GM04504 (cell line): Measurements from ENCODE around the gene CDC16.

Source experiments
- DNase-seq: peaks from one replicate; pipeline ENCODE4 v3.0.0-alpha.2; 2012; ENCODE audit warnings: low read depth

Gene CDC16

DNA sequence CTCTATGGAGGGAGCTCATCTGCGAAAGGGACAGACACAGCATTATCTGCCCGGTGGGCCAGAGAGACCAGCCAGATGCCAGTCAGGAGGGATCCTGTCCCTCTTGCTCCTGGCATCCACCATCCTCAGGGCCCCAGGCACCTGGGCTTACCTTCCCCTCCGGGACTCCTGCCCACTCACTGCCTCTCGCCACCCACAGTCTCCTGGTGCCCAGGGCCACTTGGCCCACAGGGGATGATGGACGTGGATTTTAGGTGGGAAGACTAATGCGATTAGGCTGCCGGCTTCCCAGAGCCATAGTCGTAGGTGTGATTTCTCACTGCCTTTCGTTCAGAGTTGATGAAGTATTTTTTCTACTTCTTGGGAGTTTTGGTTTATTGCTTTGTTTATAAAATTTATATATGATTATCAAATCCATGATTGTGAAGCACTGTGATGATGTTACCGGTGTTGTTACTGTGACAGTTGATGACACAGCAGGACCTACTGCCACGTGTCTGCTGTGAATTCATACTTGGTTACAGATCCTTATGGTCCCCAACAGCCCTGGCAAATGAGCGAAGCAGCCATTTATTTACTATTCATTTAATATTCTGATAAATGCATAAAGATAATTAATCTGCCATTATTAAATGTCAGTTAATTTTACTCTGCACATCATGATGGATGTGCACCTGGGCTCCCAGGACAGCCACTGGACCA lies 65.1 kb downstream of the CDC16 start:
- DNase-seq = no peak

DNA sequence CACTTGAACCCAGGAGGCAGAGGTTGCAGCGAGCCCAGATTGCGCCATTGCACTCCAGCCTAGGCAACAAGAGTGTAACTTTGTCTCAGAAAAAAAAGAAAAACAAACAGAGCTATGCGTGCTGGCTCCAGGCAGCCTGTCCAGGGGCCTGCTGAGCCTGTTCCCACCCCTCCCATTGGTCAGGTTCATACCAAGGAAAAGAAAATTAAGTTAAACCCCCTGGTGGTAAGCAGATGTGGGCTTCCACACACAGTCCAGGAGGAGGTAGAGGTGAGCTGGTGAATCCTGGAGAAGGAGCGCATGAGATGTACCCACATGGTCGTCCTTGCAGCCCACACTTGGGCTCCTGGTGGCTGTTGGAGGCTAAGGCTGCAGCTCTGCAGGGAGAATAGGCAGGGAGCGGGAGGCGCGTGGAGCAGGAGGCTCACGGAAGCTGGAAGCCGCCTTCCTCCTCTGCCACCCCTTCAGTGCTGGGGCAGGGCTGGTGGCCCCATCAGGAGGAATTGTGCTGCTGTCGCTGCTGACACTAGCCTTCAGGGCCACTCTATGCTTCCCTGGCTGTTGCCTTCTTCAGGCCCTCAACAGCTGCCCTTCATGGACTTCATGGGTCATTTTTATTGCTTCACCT lies 69.1 kb downstream of the CDC16 start:
- DNase-seq = no peak

DNA sequence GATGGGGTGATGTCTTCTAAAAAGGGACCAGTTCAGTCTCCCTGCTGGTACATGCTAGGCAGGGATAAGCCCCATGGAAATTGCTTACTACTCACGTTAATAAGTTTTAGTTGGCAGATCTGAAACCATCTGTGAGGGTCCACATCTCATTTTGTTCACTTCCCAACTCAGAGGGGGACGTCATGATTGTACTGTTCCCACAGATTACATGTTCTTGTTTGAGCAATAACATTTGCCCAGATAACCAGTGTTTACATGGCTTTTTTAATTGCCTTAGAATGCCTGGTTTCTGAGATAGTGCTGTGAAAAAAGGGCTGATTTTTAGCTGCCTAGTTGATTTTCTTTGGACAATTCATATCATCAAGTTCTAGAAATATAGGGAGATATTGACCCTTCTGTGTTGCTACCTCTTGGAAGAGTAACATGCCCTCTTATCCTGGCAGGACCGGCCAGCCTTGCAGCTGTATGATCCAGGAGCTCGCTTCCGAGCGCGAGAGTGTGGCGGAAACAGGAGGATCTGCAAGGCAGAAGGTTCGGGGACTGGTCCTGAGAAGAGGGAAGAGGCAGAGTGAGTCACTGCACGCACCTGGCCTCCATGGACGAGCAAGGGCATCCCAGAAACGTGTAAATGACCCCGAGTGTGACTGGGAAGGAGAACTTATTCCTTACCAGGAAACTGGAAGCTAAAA lies 69.8 kb downstream of the CDC16 start:
- no peak for DNase-seq

DNA sequence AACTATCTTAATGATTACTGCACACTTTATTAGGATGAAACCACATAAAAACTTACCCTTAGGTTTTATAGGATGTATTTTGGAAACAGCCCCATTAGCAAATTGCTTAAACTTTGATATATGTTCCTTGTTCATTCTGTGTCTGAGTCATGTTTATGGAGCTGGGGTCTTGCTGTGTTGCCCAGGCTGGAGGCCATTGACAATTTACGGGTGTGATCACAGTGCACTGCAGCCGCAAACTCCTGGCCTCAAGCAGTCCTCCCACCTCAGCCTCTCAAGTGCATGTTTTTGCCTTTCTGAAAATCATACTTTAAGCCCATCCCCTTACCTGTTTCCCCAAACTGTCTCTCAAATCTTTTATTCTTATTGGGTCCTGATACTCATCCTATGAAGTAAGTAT lies 74.4 kb downstream of the CDC16 start:
- DNase-seq = no peak

DNA sequence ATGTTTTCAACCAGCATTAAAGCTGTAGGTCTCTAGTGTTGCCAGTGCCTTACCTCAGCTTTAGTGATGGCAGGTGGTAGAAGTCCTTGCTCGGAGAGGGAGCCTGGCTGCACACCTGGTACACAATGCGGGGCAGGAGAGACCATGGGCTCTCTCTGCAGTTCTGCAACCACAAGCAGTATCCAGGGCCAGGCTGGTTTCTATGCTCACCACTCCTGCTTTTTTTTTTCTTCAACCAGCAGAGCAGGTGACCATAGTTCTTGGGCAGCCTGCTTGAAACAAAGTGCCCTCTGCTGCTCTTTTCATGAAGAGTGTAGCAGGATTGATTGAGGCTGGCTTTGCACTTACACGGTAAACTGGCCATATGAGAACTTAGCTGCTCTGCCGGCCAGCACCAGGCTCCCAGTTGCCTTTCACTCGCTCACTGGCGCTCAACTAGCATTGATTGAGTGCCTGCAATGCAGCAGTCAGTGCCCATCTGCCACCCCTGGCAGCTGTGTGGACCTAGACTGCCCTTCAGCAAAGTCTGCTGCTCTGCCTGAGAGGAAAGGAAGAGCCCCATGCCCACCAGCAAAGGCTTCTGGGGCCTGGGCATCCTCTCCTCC lies 75.2 kb downstream of the CDC16 start:
- DNase-seq = no peak

DNA sequence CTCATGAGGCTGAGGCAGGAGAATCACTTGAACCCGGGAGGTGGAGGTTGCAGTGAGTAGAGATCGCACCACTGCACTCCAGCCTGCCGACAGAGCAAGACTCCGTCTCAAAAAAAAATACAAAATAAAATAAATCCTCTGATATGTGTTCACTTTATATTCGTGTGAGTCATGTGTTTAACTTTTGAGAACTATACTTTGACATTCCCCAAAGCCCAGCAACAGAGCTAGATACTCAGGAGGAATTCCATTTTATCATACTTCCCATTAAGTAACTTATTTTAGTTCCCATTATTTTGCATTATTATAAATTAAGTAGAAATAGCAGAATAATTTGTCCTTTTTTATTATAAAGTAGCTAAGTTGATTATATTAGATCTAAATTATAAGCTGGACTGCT lies 76.3 kb downstream of the CDC16 start:
- no peak for DNase-seq

DNA sequence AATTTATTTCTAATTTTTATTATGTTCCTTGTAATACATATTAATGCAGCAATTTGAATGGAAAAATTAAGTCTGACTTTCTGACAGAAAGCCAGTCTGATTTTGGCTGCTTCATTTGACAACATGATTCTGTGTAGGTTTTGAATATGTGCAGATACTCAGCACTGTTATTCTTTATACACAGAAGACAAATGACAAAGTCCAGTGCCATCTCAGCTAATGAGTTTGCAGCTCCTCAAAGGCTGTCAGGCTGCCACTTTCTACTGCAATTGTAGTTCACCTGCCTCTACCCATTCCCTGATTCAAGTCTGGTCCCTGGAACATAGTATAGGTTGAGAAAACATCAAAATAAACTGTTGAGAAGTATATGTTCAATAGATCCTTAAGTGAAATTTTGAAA lies 76.7 kb downstream of the CDC16 start:
- DNase-seq = no peak

DNA sequence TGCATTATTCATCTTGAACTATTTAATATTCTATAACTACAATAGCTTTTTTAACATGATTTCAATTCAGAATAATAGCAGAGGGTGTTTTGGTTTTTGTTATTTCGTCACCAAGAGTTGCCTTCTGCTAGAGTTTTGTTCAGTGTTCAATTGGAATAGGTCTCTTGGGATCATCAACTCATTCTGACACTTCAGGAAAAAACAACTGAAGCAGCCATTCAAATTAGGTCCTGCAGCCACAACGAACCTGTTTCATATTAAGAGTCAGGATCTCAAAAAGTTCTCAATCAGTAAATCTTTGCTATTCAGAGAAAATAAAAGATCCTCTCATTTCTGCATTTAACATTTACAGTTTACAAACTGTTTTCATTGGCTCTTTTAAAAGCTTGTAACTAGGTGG lies 77.2 kb downstream of the CDC16 start:
- no peak for DNase-seq

DNA sequence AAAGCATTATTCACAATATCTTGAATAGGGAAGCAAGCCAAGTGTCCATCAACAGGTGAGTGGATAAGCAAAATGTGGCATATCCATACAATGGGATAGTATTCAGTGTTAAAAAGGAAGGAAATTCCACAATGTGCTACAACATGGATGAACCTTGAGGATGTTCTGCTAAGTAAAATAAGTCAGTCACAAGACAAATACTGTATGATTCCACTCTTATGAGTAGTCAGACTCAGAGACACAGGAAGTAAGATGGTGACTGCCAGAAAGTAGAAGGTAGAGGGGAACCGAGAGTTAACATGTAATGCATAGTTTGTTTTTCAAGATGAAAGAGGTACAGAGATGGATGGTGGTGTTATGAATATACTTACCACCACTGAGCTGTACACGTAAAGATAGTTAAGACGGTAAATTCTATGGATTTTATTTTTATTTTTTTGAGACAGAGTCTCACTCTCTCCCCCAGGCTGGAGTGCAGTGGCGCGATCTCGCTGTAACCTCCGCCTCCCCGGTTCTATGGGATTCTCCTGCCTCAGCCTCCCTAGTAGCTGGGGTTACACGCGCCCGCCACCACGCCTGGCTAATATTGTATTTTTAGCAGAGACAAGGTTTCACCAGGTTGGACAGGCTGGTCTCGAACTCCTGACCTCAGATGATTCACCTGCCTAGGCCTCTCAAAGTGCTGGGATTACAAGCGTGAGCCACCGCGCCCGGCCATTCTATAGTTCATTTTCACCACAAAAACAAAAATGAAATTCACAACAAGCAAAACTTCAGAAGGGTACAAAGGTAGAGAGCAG lies 78.6 kb downstream of the CDC16 start:
- no peak for DNase-seq

DNA sequence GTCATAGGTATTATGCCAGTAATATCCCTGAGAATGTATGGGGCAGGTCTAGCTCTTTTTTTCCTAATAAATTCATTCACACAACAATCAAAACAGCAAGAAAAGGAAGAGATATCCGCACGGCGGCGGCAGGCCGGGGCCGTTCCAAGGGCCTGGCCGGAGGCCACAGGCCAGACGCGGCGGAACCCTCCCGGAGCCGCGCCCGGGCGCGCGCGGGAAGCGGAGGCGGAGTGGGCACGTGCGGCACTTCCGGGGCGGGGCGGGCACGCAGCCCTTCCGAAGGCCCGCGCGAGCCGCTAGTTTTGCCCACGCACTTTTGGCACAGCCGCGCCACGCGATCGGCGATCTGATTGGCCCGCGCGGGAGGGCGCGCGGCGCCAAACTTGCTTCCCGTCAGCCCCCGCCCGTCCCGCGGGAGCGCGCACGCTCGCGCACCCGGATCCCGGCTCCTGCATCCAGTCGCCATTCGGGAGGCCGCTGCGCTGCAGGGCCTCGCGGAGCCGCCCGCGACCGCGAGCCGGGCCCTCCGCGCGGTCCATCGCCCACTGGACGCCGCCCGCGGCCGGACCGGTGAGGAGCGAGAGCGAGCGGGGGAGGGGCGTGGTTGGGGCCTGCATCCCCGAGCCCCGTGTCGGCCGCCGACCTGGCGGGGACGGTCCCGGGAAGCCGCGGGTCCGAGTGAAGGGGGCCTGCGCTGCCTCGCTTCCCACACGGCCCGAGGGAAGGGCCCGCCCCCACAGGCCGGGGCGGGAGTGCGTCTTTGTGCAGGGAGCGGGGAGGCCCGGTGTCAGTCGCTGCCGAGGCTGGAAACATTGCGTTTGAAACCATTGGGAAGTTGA lies 79.6 kb downstream of the CDC16 start, which contains the start of gene CHAMP1:
CHAMP1 (plus strand) TSS at position 430 of the 839 bp plus-strand sequence. CDS start 9,340 bp downstream, outside the sequence.
- DNase-seq = peak; percentile 93

DNA sequence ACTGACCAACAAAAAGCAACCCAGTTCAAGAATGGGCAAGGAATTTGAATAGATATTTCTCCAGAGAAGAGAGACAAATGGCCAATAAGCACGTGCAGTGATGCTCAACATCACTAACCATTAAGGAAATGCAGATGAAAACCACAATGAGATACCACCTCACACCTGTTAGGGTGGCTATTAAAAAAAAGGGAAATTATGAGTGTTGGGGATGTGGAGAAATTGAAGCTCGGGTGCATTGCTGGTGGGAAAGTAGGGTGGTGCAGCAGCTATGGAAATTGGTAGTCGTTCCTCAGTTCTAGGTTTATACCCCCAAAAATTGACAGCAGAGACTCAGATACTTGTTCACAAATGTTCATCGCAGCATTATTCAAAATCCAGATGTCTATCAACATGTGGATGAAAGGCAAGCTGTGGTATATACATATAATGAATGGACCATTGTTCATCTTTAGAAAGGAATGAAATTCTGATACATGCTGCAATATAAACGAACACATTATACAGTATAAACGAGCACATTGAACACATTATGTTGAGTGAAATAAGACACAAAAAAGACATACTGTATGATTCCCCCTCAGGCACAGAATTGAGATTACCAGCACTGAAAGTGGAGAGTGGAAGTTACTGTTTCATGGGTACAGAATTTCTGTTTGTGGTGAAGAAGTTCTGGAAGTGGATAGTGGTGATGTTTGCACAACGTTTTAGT lies 80.5 kb downstream of the CDC16 start:
- DNase-seq = no peak

DNA sequence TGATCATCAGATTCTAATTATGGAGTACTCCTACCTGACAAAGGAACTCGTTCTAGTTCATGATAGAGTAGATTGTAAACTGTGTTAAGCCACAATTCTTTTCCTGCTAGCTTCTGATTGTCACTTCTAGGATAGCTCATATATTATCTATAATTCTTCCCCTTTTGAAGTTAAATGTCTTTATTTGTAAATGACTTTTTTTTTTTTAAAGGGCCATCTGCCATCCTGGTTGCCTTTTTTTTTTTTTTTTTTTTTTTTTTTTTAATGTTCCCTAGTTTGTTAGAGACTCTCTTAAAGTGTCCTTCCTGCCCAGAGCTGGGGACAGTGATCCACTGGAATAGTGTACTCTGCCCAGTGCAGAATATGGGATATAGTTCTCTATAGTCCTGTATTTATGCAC lies 83.9 kb downstream of the CDC16 start:
- DNase-seq = no peak

DNA sequence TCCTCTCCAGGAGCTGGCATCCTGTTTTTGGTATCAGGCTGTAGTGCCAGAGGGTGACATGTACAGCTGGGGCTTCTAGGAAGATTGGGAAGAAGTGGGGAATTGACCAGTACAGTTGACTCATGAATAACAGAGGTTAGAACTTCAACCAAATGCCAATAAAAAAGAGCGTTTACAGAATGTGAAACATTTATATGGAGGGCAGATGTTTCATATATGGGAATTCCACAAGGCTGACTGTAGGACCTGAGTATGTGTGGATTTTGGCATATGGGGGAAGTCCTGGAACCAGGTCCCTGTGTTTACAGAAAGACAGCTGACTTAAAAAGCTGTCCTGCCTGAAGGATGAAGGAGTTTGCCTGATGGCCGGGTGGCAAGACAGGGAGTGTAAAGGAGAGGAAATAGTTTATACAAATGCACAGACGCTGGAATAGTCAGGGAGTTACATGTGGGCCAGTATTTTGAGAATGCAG lies 84.8 kb downstream of the CDC16 start:
- DNase-seq = peak; percentile 74

DNA sequence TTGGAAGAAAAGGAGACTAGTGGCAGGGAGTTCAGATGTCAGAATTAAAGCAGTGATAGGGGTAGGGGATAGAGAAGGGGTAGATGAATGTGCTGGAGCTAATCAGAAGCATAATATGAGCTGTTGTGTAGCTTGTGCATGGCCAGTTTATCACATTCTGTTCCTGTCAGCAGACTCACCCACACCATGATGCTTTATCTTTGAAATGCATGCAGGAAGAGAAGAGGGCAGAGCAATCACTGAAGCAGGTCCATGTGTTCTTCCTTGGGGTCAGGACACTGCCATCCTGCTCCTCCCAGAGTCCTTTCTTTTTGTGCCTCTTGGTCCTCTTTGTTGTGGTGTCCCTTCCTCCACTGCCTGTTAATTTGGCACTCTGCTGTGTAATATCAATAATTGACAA lies 85.4 kb downstream of the CDC16 start:
- no peak for DNase-seq

DNA sequence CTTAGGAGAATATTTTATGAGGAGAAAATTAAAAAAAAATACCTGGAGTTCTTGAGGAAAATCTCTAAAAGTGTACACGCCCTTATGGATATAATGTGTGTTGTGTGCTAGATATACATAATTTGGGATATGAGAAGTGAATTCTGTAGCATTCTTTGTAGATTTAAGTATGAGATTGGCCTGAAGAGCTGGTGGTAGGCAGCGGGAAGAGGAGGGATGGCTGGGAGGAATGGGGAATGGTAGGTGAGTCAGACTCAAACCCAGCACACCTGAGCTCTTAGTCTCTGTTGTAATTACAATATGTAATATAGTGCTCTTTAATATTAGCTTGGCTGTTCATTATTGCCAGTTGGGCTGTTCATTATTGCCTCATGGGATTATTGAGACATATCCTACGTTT lies 86.6 kb downstream of the CDC16 start:
- DNase-seq = no peak
